OCI-LY3 (cell line): ENCODE data around the gene COTL1.

Experiments used
- EZH2phosphoT487 ChIP-seq: fragments of 200-600 bp; shearing (Covaris generic); IDR thresholded peaks from 2 replicates; pipeline ENCODE4 v1.6.1; 2018; ENCODE audit warnings: antibody characterized with exemption, mixed run types, low read depth
- TF ChIP-seq, protein P1 (sequence below): fragments of 200-600, 300-600 bp; sonication (generic); IDR thresholded peaks from 2 replicates; pipeline ENCODE4 v1.5.1; 2014; ENCODE audit warnings: antibody characterized with exemption, low read length, low read depth

DNA sequence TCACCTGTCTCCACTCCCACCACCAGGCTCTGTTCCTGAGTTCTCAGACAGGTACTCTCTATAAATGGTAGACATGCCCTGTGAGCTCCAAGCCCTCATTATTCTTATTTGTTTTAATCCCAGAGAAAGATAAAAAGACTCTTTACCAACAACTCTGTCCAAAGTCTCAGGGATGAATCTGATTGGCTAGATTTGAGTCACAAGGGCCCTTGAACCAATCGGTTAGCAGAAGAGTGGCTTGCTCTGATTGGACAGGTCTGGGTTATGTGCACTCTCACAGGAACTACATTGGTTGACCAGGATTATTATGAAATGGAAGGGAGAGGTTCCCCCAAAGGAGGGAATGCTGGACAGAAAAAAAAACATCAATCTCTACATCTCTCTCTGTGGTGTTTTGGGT lies 7.5 kb downstream of the COTL1 start:
- TF ChIP-seq, protein P1, sequence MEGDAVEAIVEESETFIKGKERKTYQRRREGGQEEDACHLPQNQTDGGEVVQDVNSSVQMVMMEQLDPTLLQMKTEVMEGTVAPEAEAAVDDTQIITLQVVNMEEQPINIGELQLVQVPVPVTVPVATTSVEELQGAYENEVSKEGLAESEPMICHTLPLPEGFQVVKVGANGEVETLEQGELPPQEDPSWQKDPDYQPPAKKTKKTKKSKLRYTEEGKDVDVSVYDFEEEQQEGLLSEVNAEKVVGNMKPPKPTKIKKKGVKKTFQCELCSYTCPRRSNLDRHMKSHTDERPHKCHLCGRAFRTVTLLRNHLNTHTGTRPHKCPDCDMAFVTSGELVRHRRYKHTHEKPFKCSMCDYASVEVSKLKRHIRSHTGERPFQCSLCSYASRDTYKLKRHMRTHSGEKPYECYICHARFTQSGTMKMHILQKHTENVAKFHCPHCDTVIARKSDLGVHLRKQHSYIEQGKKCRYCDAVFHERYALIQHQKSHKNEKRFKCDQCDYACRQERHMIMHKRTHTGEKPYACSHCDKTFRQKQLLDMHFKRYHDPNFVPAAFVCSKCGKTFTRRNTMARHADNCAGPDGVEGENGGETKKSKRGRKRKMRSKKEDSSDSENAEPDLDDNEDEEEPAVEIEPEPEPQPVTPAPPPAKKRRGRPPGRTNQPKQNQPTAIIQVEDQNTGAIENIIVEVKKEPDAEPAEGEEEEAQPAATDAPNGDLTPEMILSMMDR = no peak
- TF ChIP-seq EZH2phosphoT487 = no peak
